Right cardiac atrium (tissue), 5 donors: ENCODE results near the gene KCNIP1. TPM values are rescaled to one million over a fixed set of nuclear protein-coding genes. Genes with fewer than 3 reads are reported as not detected.

Experiments used
- ATAC-seq, 2 donors: fragments of 200-7000 bp; cut with Tn5 transposase; one replicate each; pipeline versions ENCODE4 v1.8.0 to v1.9.1; 2020; ENCODE audit warnings: moderate library complexity in 2 of 2, mild to moderate bottlenecking in 1 of 2
- DNase-seq, 3 donors: peaks; one replicate each; pipeline ENCODE4 v3.0.0-alpha.2; 2020
- H3K27ac ChIP-seq: one replicate; pipeline ENCODE4 v1.5.1; 2013; ENCODE audit warnings: mild to moderate bottlenecking, low read length, control low read depth, moderate library complexity
- H3K27me3 ChIP-seq: one replicate; pipeline ENCODE4 v1.6.1; 2013; ENCODE audit not compliant: control insufficient read depth, insufficient read depth
- H3K4me1 ChIP-seq: one replicate; pipeline ENCODE4 v1.6.1; 2013; ENCODE audit warnings: low read length; ENCODE audit not compliant: control insufficient read depth, insufficient read depth
- H3K4me3 ChIP-seq: one replicate; pipeline ENCODE4 v1.5.1; 2013; ENCODE audit warnings: low read length, control low read depth
- H3K9me3 ChIP-seq: one replicate; pipeline ENCODE4 v1.6.1; 2013; ENCODE audit warnings: low read length; ENCODE audit not compliant: control insufficient read depth
- WGBS: extraction: QIAGEN DNeasy Blood & Tissue Kit; methylation state at CpG from one replicate; pipeline ENCODE4 v1.1.7; 2013; 5-methylcytosine and 5-hydroxymethylcytosine counted together
- intact Hi-C, 4 donors: fragments of 100-400 bp; cut with DNase I; formaldehyde crosslinking; loops; one replicate each; pipeline versions ENCODE4 v1.11.0 to v1.14.0; 2022 to 2023
- polyA plus RNA-seq: library from polyadenylated mRNA; stranded (reverse); fragments of 200-250 nt; gene quantifications from one replicate; pipeline ENCODE4 v1.2.3, GENCODE V29; 2013
- total RNA-seq, 4 donors: library from RNA; stranded (reverse); fragmentation: NEBNext Ultra II Directional; extraction: Animal tissue kit (Norgen Biotek cat#: 25700); gene quantifications; one replicate each; pipeline ENCODE4 v1.2.1, GENCODE V29; 2021
- donor health status: healthy with polysubstance abuse.
- donor health status: DM: no; HTN: yes; CAD: no.
- donor health status: DM: no; HTN: no; CAD: no.
- donor health status: DM: no; HTN: yes; CAD: no; lungs with severe emphysema.
- donor health status: DM: yes; HTN: yes; CAD: no.

KCNIP1 gene
- total and polyA plus RNA-seq, 5 donors: 0.11 TPM; not detected in 4

DNA sequence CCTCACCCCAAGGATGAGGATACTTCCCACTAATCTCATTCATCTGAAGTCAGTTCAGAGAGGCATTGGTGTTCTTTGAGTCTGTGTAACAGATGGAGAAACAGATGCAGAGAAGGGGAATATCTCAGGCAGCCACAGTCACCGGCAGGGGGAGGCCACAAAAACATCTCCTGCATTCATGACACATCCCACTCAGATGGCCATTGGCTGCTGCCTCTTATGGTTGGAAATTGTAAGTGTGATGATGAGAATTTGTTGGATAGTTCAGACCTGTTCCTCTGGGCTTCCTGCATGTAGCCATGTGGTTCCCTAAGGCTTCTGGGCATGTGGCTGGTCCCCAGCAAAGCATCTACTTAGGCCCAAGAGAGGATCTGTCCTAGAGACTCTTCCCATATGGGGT lies 233.8 kb downstream of the KCNIP1 start:
- H3K4me3 ChIP-seq: no peak overlapping the region
- H3K9me3 ChIP-seq: no peaks in the 10 kb centered on the region
- no peaks in the 10 kb centered on the region for H3K27me3 ChIP-seq
- no peaks in the 10 kb centered on the region for H3K4me1 ChIP-seq
- intact Hi-C loops: no loop called here
- ATAC-seq (no peak), DNase-seq (no peak)
- no peak overlapping the region for H3K27ac ChIP-seq
- WGBS: 76% methylated on average over 1 of the region's 1 CpG

DNA sequence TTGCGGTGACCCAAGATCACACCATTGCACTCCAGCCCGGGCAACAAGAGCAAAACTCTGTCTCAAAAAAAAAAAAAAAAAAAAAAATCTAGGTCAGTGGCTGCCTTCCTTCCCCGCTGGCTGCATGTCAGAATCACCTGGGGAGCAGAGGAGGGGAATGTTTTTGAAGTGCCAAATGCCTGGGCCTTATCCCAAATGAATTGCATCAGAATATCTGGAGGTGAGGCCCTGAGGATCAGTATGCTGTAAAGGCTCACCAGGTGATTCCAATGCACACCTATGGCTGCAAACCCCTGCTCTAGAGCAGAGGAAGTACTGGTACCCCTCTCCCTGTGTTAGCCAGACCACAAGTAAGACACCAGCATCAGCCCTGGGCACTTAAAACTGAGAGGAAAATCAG lies 235.0 kb downstream of the KCNIP1 start:
- WGBS: 55% methylated on average over 3 of the region's 3 CpGs
- no peaks in the 10 kb centered on the region for H3K4me1 ChIP-seq
- H3K27ac ChIP-seq: no peak overlapping the region
- intact Hi-C loops: no loop called here
- H3K4me3 ChIP-seq: no peak overlapping the region
- H3K9me3 ChIP-seq: no peaks in the 10 kb centered on the region
- no peaks in the 10 kb centered on the region for H3K27me3 ChIP-seq
- DNase-seq (no peak), ATAC-seq (no peak)

DNA sequence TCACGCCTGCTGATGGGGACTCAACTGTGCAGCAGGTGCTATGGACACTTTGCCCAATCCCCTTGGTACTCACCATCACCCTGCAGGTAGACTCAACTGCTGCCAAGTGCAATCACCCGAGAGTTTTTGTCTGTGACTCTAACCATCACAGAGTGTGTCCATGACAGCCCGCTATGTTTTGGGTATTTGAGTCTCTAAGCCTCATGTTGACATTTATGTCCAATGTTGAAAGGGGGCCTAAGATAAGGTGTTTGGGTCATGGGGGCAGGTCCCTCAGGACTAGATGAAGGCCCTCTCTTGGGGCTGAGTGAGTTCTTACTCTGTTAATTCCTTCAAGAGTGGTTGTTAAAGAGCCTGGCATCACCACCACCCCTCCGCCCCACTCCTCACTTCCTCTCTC lies 235.6 kb downstream of the KCNIP1 start:
- 93% methylated on average over 4 of the region's 4 CpGs for WGBS
- no peak for DNase-seq
- intact Hi-C loops: no loop called here

DNA sequence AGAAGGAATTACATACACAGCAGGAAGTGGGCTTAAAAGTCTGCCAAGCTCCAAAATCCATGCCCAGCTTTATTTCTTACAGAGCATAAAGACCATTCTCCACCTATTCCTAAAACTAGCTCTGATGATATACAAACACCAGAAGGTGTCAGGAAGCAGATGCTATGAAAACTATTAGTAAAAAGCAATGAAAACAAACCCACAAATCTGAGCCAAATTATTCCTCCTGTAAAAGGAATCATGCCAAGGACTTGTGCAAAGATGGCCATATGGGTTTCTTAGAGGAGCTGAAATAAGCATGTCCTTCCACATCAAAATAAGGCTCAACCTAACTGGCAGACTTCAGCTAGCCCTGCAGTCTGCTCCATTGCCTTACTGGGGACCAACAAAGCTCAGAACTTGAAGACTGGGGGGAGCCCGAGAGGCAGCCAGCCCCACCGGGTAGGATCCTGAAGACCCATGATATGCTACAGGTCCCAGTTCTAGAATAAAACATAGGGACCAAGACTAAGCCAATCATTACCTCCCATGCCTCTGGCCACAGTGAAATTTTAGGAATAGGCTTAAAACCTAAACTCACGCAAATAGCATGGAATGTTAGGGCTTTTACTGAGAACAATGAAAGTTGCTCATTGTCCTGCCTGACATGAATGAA lies 236.9 kb downstream of the KCNIP1 start:
- H3K27me3 ChIP-seq: no peaks in the 10 kb centered on the region
- WGBS: 90% methylated on average over 3 of the region's 3 CpGs
- no peak for DNase-seq

More for the DNA sequence above, 235.6 kb downstream of the KCNIP1 start:
- no peaks in the 10 kb centered on the region for H3K9me3 ChIP-seq
- H3K27me3 ChIP-seq: no peaks in the 10 kb centered on the region
- no peak for ATAC-seq
- no peaks in the 10 kb centered on the region for H3K4me1 ChIP-seq
- no peak overlapping the region for H3K4me3 ChIP-seq
- H3K27ac ChIP-seq: no peak overlapping the region

DNA sequence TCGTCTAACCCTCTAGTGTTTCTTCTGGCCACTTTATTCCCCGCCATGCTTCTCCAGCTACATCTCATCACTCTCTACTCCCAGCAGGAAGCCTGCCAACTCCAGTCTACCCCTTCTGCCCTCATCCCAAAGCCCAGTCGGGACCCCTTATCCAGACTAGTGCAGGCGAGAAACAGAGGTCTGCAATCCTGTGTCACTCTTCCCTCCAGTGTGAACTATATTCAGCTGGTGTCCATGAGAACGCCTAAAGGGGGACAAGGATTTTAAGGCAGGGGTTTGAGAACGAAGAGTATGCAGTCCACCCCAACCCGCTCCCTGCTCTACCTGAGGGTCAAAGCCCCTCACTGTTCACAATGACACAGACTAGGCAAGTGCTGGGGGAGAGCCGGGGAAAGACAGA lies 238.0 kb downstream of the KCNIP1 start:
- ATAC-seq (no peak), DNase-seq (no peak)
- Histone ChIP-seq H3K4me3 (no peak overlapping the region), H3K27ac (no peak overlapping the region), H3K27me3 (no peaks in the 10 kb centered on the region), H3K9me3 (no peaks in the 10 kb centered on the region), H3K4me1 (no peaks in the 10 kb centered on the region)
- 76% methylated on average over 8 of the region's 8 CpGs for WGBS
- intact Hi-C loops: loop anchor here in 2 of 4 donors (5.0 to 10.0 kb wide), 2 partner anchors 50 to 593 kb away; no protein-coding TSS in a partner anchor

More for the DNA sequence above, 236.9 kb downstream of the KCNIP1 start:
- H3K4me1 ChIP-seq: no peaks in the 10 kb centered on the region
- no peak overlapping the region for H3K27ac ChIP-seq
- no peaks in the 10 kb centered on the region for H3K9me3 ChIP-seq
- no peak for ATAC-seq
- no peak overlapping the region for H3K4me3 ChIP-seq
- intact Hi-C loops: loop anchor here in 2 of 4 donors (5.0 to 10.0 kb wide), 2 partner anchors 52 to 594 kb away; no protein-coding TSS in a partner anchor

DNA sequence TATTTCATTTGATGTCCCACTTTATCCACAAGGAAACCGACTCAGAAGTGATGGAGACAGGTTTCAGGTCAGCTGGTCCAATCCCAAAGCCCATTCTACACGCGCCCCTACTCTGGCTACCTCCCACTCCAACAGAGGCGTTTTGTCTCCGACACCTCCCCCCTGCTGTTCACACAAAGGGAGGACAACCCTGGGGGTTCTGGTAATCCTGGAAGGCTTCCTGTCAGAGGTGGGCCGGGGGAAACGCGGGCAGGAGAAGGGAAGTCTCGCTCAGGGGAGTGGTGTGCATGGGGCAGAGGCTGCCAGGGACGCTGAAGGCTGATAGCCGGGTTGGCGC lies 240.0 kb downstream of the KCNIP1 start:
- no peak overlapping the region for H3K4me3 ChIP-seq
- intact Hi-C loops: loop anchor here in 3 of 4 donors (2.0 to 10.0 kb wide), 3 partner anchors 47 to 591 kb away; no protein-coding TSS in a partner anchor
- H3K9me3 ChIP-seq: no peaks in the 10 kb centered on the region
- no peak overlapping the region for H3K27ac ChIP-seq
- H3K4me1 ChIP-seq: no peaks in the 10 kb centered on the region
- WGBS: 9% methylated on average over 12 of the region's 12 CpGs
- no peaks in the 10 kb centered on the region for H3K27me3 ChIP-seq
- no peak for DNase-seq
- no peak for ATAC-seq

DNA sequence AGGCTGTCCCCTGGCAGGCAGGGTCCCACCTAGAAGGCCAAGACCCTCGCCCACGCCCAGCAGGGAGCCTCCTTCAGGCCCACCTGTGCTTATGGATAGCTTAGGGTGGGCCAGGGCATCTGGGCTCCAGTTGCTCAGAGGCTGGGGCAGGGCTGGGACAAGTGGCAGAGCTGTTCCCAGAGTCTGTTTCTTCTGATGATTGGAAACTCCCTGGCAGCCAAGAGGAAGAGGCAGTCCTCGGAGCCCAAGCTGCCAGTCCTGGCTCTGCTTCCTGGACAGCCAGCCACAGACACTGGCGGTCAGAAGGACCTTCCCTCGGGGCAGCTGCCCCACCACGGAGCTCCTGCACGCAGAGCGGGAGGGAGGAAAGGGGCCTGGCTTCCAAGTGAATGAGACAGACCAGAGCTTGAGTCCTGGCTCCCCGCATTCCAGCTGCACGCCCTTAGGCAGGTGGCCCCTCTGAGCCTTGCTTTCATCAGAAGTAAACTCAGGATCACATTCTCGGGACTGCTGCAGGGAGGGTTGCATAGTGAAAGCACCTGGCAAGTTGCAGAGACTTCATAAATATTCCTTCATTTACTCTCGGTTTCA lies 241.8 kb downstream of the KCNIP1 start:
- DNase-seq: peak; percentile 26 to 80 (median 76)
- Histone ChIP-seq H3K27ac (peak overlapping the region; percentile 83), H3K4me3 (no peak overlapping the region), H3K4me1 (peaks cover 3% of the 10 kb centered on the region), H3K27me3 (no peaks in the 10 kb centered on the region), H3K9me3 (no peaks in the 10 kb centered on the region)
- 29% methylated on average over 12 of the region's 12 CpGs for WGBS
- ATAC-seq: peak; percentile 47 to 73
- intact Hi-C loops: loop anchor here in 3 of 4 donors (1.0 to 10.0 kb wide), 3 partner anchors 45 to 589 kb away; no protein-coding TSS in a partner anchor

DNA sequence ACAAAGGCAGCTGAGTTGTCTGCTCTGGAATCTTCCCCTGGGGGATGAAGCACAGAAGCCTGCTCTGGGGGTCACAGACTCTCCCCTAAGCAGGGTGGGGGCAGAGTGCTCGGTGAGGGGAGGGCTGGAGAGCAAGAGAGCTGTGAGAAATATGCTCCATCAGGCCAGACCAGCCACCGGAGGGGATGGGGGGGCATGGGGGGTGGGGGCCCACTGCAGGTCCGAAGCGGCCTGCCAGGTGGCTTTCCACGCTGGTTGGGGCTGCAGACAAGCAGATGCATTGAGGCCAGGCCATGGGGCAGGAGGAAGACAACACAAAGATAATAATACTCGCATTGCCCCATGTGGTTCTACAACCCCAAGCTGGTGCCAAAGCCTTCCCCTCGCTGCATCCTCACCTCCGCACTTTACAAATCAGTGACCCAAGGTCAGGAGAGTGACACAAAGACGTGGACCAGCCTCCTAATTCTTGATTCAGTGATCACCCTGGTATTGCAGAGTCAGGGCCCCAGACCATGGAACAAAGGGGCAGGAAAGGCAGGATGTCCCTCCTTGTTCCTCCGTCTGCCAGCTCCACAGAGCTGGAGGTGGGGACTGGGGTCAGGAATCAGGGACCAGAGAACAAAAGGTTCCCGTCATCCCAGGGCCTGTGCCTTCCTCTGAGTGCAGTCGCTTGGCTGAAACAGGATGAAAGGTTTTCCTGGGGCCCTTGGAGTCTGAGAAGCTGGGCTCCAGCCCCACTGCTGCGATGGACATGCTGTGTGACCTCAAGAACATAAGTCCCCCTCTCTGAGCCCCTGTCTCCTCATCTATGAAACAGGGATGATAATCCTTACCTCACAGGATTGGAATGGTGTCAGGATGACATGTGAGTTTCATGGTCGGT lies 242.5 kb downstream of the KCNIP1 start:
- DNase-seq (peak in 1 of 3 donors; percentile 46), ATAC-seq (peak; percentile 12 to 31)
- Histone ChIP-seq H3K9me3 (no peaks in the 10 kb centered on the region), H3K27me3 (no peaks in the 10 kb centered on the region), H3K27ac (peak overlapping the region; percentile 83), H3K4me1 (peaks cover 3% of the 10 kb centered on the region), H3K4me3 (no peak overlapping the region)
- WGBS: 50% methylated on average over 14 of the region's 14 CpGs
- intact Hi-C loops: loop anchor here in 1 of 4 donors (10.0 kb wide), 1 partner anchor 588 kb away; no protein-coding TSS in a partner anchor

DNA sequence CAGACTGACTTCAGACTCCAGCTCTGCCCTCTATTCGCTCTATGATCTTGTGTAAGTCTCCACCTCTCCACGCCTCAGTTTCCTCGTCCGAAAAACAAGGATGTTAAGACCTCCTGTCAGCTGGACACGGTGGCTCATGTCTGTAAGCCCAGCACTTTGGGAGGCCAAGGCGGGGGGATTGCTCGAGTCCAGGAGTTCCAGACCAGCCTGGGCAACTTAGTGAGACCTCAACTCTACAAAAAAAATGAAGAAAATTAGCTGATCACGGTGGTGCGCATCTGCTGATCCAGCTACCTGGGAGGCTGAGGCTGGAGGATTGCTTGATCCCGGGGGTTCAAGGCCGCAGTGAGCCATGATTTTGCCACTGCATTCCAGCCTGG lies 243.1 kb downstream of the KCNIP1 start:
- ATAC-seq (no peak), DNase-seq (no peak)
- H3K4me3 ChIP-seq: no peak overlapping the region
- WGBS: 90% methylated on average over 11 of the region's 11 CpGs
- no peaks in the 10 kb centered on the region for H3K27me3 ChIP-seq
- intact Hi-C loops: loop anchor here in 1 of 4 donors (10.0 kb wide), 1 partner anchor 588 kb away; no protein-coding TSS in a partner anchor
- peak overlapping the region; percentile 83 for H3K27ac ChIP-seq
- peaks cover 3% of the 10 kb centered on the region for H3K4me1 ChIP-seq
- H3K9me3 ChIP-seq: no peaks in the 10 kb centered on the region

DNA sequence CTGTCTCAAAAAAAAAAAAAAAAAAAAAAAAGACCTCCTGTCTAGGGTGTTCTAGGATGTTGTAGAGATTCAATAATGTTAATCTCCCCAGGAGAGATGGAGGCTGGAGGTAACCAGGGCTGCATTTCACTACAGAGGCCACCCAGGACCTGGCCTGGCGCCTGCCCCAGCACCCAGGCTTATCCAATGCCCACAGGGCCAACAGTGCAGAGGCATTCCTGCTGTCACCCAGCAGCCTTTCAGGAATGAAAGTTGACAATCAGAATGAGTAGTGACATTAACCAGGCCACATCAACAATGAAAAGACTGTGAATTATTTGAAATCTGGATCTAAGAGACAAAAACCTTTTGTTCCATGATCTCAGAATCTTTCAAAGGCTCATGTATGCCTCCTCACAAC lies 243.5 kb downstream of the KCNIP1 start:
- 69% methylated on average over 1 of the region's 1 CpG for WGBS
- no peaks in the 10 kb centered on the region for H3K27me3 ChIP-seq
- intact Hi-C loops: loop anchor here in 1 of 4 donors (10.0 kb wide), 1 partner anchor 587 kb away; no protein-coding TSS in a partner anchor
- H3K27ac ChIP-seq: peak overlapping the region; percentile 63
- DNase-seq: peak in 2 of 3 donors; percentile 65 to 78
- H3K4me1 ChIP-seq: peaks cover 3% of the 10 kb centered on the region
- no peak overlapping the region for H3K4me3 ChIP-seq
- H3K9me3 ChIP-seq: no peaks in the 10 kb centered on the region
- peak in 1 of 2 donors; percentile 58 for ATAC-seq
